Muscle of back (tissue), 11 donors: ENCODE data around the gene EXOC8. TPM values are rescaled to one million over a fixed set of nuclear protein-coding genes. Genes with fewer than 3 reads are reported as not detected.

Source experiments
- DNase-seq, 3 donors: peaks; one replicate each; pipeline versions ENCODE4 v3.0.0 to v3.0.0-alpha.2; 2013
- polyA plus RNA-seq, 10 donors: library from polyadenylated mRNA; unstranded; fragments of 120-200 nt; gene quantifications; one replicate each; pipeline ENCODE4 v1.2.1, GENCODE V29; 2013; ENCODE audit not compliant: insufficient read length in 10 of 10

EXOC8 gene
- polyA plus RNA-seq, 10 donors = 6.1 to 8.8 (median 7.3) TPM

DNA sequence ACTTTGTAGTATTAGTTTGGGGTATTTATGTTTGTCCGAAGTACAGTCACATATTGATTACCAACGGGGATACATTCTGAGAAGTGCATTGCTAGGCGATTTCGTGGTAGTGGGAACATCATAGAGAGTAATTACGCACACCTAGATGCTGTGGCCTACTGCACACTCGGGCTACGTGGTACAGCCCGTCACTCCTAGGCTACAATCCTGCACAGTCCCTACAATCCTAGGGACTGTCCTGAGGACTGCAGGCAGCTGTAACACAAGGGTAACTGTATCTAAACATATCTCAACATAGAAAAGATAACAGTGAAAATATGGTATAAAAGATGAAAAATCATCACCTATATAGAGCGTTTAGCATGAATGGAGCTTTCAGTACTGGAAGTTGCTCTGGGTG lies 18.6 kb downstream of the EXOC8 start:
- no peak for DNase-seq

GRCh38 chr1:231318568-231318967 lies 19.1 kb downstream of the EXOC8 start:
- no peak for DNase-seq

DNA sequence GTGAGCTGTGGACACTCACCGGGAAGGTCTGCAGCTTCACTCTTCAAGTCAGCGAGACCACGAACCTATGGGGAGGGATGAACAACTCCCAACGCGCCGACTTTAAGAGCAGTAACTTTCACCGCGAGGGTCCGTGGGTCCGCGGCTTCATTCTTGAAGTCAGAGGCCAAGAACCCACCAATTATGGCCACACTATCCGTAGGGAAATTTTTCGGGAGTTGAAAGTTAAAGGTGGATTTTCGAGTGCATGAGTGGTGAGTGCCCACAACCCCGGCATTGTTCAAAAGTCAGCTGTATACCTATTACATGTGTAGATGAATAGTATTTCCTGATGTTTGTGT lies 19.7 kb downstream of the EXOC8 start:
- DNase-seq = no peak

DNA sequence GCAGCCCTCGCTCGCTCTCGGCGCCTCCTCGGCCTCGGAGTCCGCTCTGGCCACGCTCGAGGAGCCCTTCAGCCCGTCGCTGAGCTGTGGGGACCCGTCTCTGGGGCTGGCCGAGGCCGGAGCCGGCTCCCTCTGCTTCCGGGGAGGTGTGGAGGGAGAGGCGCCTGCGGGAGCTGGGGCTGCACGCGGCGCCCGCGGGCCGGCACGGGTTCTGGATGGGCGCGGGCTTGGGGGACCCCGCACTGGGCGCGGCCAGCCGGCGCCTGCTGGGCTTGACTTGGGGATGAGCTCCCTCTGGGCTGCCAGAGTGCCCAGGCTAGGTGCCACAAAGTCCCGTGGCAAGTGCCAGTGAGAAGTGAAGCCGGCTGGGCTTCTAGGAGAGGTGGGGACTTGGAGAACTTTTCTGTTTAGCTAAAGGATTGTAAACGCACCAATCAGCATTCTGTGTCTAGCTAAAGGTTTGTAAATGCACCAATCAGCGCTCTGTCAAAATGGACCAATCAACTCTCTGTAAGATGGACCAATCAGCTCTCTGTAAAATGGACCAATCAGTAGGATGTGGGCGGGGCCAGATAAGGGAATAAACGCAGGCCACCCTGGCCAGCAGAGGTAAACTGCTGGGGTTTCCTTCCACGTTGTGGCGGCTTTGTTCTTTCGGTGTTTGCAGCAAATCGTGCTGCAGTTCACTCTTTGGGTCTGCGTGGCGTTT lies 20.2 kb downstream of the EXOC8 start:
- no peak for DNase-seq

- DNase-seq = peak in 1 of 3 donors; percentile 7
These were observed 21.8 kb downstream of the EXOC8 start for GRCh38 chr1:231315887-231316286.

DNA sequence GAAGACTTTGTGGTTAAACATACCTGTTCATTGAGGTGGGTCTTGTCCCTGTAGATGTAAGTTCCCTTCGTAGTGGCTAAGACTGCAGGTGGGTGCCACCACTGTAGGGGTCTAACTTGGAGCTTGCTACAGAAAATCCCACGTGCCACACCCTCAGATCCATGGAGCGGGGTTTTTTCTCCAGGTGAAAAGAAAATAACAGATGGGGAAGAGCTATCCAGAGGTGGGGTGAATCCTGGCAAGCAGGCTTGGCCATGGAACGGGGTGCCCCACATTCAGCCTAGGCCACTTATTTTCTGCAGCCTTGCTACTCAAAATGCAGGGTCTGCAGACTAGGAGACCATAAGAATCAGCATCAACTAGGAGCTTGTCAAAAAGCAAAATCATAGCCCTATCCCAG lies 24.0 kb downstream of the EXOC8 start:
- DNase-seq = no peak

GRCh38 chr1:231312432-231312788 lies 25.2 kb downstream of the EXOC8 start:
- DNase-seq = no peak

- DNase-seq = no peak
These were observed 25.8 kb downstream of the EXOC8 start for GRCh38 chr1:231311720-231312431.

DNA sequence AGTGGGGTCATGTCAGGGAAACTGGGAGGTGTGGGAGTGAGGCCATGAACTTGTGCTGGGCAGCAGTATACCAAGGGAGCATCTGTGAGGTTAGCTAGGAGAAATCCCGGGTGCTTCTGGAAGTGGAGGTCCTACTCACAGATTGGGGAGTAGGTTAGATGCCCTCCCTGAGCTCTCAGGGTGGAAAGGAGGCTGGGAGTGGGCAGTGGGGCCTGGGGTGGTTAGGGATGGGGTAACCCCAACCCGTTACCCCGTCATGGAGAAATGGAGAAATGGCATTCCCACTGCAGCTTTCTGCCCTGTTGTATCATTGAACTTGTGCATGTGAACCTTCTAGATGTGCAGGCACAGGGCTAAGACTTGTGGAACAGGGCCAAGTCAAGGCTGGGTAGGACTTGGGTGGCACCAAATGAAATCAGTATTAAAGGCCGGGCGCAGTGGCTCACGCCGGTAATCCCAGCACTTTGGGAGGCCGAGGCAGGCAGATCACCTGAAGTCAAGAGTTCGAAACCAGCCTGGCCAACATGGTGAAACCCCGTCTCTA lies 27.2 kb downstream of the EXOC8 start:
- DNase-seq = no peak

DNA sequence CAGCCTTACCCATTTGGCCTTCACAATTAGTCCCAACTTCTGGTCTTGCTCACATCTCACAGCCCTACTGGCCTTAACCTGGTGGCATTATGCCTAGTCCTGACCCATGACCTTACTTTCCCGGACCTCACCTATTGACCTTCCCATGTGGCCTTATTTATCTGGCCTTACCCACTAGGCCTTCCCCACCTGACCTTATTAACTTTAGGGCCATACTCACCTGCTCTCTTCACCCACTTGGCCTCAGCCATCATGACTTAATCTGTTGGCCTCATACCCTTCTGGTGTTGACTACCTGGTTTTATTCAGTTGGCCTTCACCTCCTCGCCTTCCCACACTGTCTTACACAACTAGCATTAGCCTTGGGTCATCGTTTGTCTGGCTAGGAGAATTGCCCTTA lies 35.7 kb downstream of the EXOC8 start:
- no peak for DNase-seq

DNA sequence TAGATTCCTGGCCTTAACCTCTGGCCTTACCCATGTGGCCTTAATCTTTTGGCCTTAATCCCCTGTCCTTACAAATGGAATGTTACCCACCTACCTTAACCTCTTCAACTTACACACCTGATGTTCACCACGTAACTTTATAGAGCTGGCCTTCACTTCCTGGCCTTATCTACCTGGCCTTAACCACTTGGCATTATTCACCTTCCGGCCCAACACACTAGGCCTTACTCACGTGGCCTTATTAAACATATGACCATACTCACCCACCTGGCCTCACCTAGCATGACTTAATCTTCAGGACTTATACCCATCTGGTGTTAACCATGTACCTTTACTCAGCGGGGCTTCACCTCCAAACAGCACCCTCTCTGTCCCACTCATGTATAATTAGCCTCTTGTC lies 41.7 kb downstream of the EXOC8 start:
- DNase-seq = no peak

- no peak for DNase-seq
These were observed 51.0 kb downstream of the EXOC8 start for GRCh38 chr1:231286603-231287002.

GRCh38 chr1:231284441-231284840 lies 53.2 kb downstream of the EXOC8 start:
- no peak for DNase-seq

Other genes with a start within 250 kb of the EXOC8 start
- gene TRIM67, start 175.8 kb downstream of the EXOC8 start, polyA plus RNA-seq = under 1 TPM; 0.05 to 0.17 (median 0.10) TPM
- gene GNPAT, start 96.6 kb downstream of the EXOC8 start, polyA plus RNA-seq = 10 to 100 TPM; 47.0 to 75.0 (median 63.9) TPM
- gene SPRTN, start 441 bp upstream of the EXOC8 start, polyA plus RNA-seq = 10 to 100 TPM in 1 of 10 donors, 1 to 10 TPM in 9; 6.3 to 10.3 (median 8.5) TPM
- 10 to 100 TPM; 37.6 to 61.8 (median 50.5) TPM for gene EGLN1, start 84.4 kb upstream of the EXOC8 start, polyA plus RNA-seq
- gene TSNAX, start 190.8 kb upstream of the EXOC8 start, polyA plus RNA-seq = 10 to 100 TPM; 25.0 to 42.8 (median 35.5) TPM